Measurements from ENCODE around the gene CHST13.

Gene CHST13

GRCh38 chr3:126535636-126536035, 11.7 kb downstream of the CHST13 start:
- no peaks in the 10 kb centered on the region for H3K79me1 ChIP-seq (replicated peaks; ENCODE audit: low read length, poor library complexity, severe bottlenecking)
- no peak overlapping the region for H3K18ac ChIP-seq (ENCODE audit: low read depth in 1 of 2, low read length in 2 of 2)
- no peak overlapping the region for H3K4me3 ChIP-seq (ENCODE audit: insufficient read depth in 1 of 2, low read depth in 1 of 2, low read length in 2 of 2)

GRCh38 chr3:126536126-126536525, 12.2 kb downstream of the CHST13 start:
- no peak overlapping the region for H3K4me3 ChIP-seq (ENCODE audit: insufficient read depth in 1 of 2, low read depth in 1 of 2, low read length in 2 of 2)
- peaks cover 16% of the 10 kb centered on the region for H3K4me1 ChIP-seq (ENCODE audit: control insufficient read depth, insufficient read depth, low read depth, low read length)
- H2BK5ac ChIP-seq (ENCODE audit: low read depth, low read length, poor library complexity, severe bottlenecking): no peak overlapping the region
- no peak overlapping the region for H4K91ac ChIP-seq (ENCODE audit: low read length)
- H3K9ac ChIP-seq (ENCODE audit: low read length): no peak overlapping the region
- H3K27ac ChIP-seq (ENCODE audit: low read length, poor library complexity, severe bottlenecking): no peak overlapping the region
- H2AK5ac ChIP-seq (ENCODE audit: low read length, severe bottlenecking): no peak overlapping the region
- no peak overlapping the region for H2AFZ ChIP-seq (ENCODE audit: low read depth, low read length)
- no peak for DNase-seq
- no peak overlapping the region for H3K23ac ChIP-seq (ENCODE audit: low read length in 2 of 2)
- H3K14ac ChIP-seq (ENCODE audit: low read length in 2 of 2): no peak overlapping the region
- H3K36me3 ChIP-seq (ENCODE audit: control insufficient read depth in 1 of 2, insufficient read depth in 2 of 2, low read depth in 1 of 2, low read length in 2 of 2): no peaks in the 10 kb centered on the region
- no peak overlapping the region for H3K4me2 ChIP-seq (ENCODE audit: low read length, poor library complexity, severe bottlenecking)
- no peak overlapping the region for H2BK120ac ChIP-seq (ENCODE audit: low read depth, low read length)
- H3K9me3 ChIP-seq (ENCODE audit: control insufficient read depth, low read length): no peaks in the 10 kb centered on the region
- no peak overlapping the region for H3K4ac ChIP-seq (ENCODE audit: low read depth in 1 of 2, low read length in 2 of 2)
- 86% methylated on average over 3 of the region's 3 CpGs for WGBS
- H2BK15ac ChIP-seq (ENCODE audit: low read depth, poor library complexity, severe bottlenecking): no peak overlapping the region
- no peak overlapping the region for H4K8ac ChIP-seq (ENCODE audit: low read length)
- peaks cover 23 to 81% of the 10 kb centered on the region in 2 experiments for H3K27me3 ChIP-seq (ENCODE audit: control insufficient read depth in 1 of 2, insufficient read depth in 1 of 2, low read length in 2 of 2)
- no peaks in the 10 kb centered on the region for H3K79me1 ChIP-seq (replicated peaks; ENCODE audit: low read length, poor library complexity, severe bottlenecking)
- H3K18ac ChIP-seq (ENCODE audit: low read depth in 1 of 2, low read length in 2 of 2): no peak overlapping the region
- H2BK12ac ChIP-seq (ENCODE audit: low read length in 2 of 2): no peak overlapping the region

More at GRCh38 chr3:126535636-126536035, 11.7 kb downstream of the CHST13 start:
- Histone ChIP-seq H3K27ac (ENCODE audit: low read length, poor library complexity, severe bottlenecking) (no peak overlapping the region), H3K4me1 (ENCODE audit: control insufficient read depth, insufficient read depth, low read depth, low read length) (peaks cover 12% of the 10 kb centered on the region), H3K23ac (ENCODE audit: low read length in 2 of 2) (no peak overlapping the region), H4K91ac (ENCODE audit: low read length) (no peak overlapping the region), H3K27me3 (ENCODE audit: control insufficient read depth in 1 of 2, insufficient read depth in 1 of 2, low read length in 2 of 2) (peaks cover 23 to 83% of the 10 kb centered on the region in 2 experiments), H3K36me3 (ENCODE audit: control insufficient read depth in 1 of 2, insufficient read depth in 2 of 2, low read depth in 1 of 2, low read length in 2 of 2) (no peaks in the 10 kb centered on the region), H3K9me3 (ENCODE audit: control insufficient read depth, low read length) (no peaks in the 10 kb centered on the region), H3K4ac (ENCODE audit: low read depth in 1 of 2, low read length in 2 of 2) (no peak overlapping the region), H3K14ac (ENCODE audit: low read length in 2 of 2) (no peak overlapping the region), H3K4me2 (ENCODE audit: low read length, poor library complexity, severe bottlenecking) (no peak overlapping the region), H2BK15ac (ENCODE audit: low read depth, poor library complexity, severe bottlenecking) (no peak overlapping the region), H2BK5ac (ENCODE audit: low read depth, low read length, poor library complexity, severe bottlenecking) (no peak overlapping the region), H3K9ac (ENCODE audit: low read length) (no peak overlapping the region), H2AK5ac (ENCODE audit: low read length, severe bottlenecking) (no peak overlapping the region), H2BK12ac (ENCODE audit: low read length in 2 of 2) (no peak overlapping the region), H2BK120ac (ENCODE audit: low read depth, low read length) (no peak overlapping the region), H4K8ac (ENCODE audit: low read length) (no peak overlapping the region), H2AFZ (ENCODE audit: low read depth, low read length) (no peak overlapping the region)
- DNase-seq: no peak

- H2BK120ac ChIP-seq (ENCODE audit: low read depth, low read length): no peak overlapping the region
Measured at GRCh38 chr3:126537116-126537729, 13.3 kb downstream of the CHST13 start.

GRCh38 chr3:126537730-126538281, 13.9 kb downstream of the CHST13 start:
- no peak overlapping the region for H3K27ac ChIP-seq (ENCODE audit: low read length, poor library complexity, severe bottlenecking)
- no peak overlapping the region for H4K91ac ChIP-seq (ENCODE audit: low read length)
- no peak overlapping the region for H4K8ac ChIP-seq (ENCODE audit: low read length)
- H3K9me3 ChIP-seq (ENCODE audit: control insufficient read depth, low read length): no peaks in the 10 kb centered on the region
- no peak overlapping the region for H2BK5ac ChIP-seq (ENCODE audit: low read depth, low read length, poor library complexity, severe bottlenecking)
- no peak overlapping the region for H2AFZ ChIP-seq (ENCODE audit: low read depth, low read length)
- no peak overlapping the region for H3K14ac ChIP-seq (ENCODE audit: low read length in 2 of 2)
- H3K4me3 ChIP-seq (ENCODE audit: insufficient read depth in 1 of 2, low read depth in 1 of 2, low read length in 2 of 2): no peak overlapping the region
- H3K18ac ChIP-seq (ENCODE audit: low read depth in 1 of 2, low read length in 2 of 2): no peak overlapping the region
- H2AK5ac ChIP-seq (ENCODE audit: low read length, severe bottlenecking): no peak overlapping the region
- 93% methylated on average over 10 of the region's 10 CpGs for WGBS
- no peak overlapping the region for H2BK12ac ChIP-seq (ENCODE audit: low read length in 2 of 2)
- H3K4me2 ChIP-seq (ENCODE audit: low read length, poor library complexity, severe bottlenecking): no peak overlapping the region
- H3K79me1 ChIP-seq (replicated peaks; ENCODE audit: low read length, poor library complexity, severe bottlenecking): no peaks in the 10 kb centered on the region
- no peaks in the 10 kb centered on the region for H3K36me3 ChIP-seq (ENCODE audit: control insufficient read depth in 1 of 2, insufficient read depth in 2 of 2, low read depth in 1 of 2, low read length in 2 of 2)
- no peak overlapping the region for H2BK15ac ChIP-seq (ENCODE audit: low read depth, poor library complexity, severe bottlenecking)
- H3K9ac ChIP-seq (ENCODE audit: low read length): no peak overlapping the region
- no peak overlapping the region for H2BK120ac ChIP-seq (ENCODE audit: low read depth, low read length)
- H3K27me3 ChIP-seq (ENCODE audit: control insufficient read depth in 1 of 2, insufficient read depth in 1 of 2, low read length in 2 of 2): peaks cover 23 to 82% of the 10 kb centered on the region in 2 experiments
- H3K23ac ChIP-seq (ENCODE audit: low read length in 2 of 2): no peak overlapping the region
- no peak for DNase-seq
- peaks cover 24% of the 10 kb centered on the region for H3K4me1 ChIP-seq (ENCODE audit: control insufficient read depth, insufficient read depth, low read depth, low read length)
- H3K4ac ChIP-seq (ENCODE audit: low read depth in 1 of 2, low read length in 2 of 2): no peak overlapping the region

More at GRCh38 chr3:126537116-126537729, 13.3 kb downstream of the CHST13 start:
- WGBS: 84% methylated on average over 9 of the region's 9 CpGs
- Histone ChIP-seq H3K9me3 (ENCODE audit: control insufficient read depth, low read length) (no peaks in the 10 kb centered on the region), H3K79me1 (replicated peaks; ENCODE audit: low read length, poor library complexity, severe bottlenecking) (no peaks in the 10 kb centered on the region), H2AK5ac (ENCODE audit: low read length, severe bottlenecking) (no peak overlapping the region), H3K23ac (ENCODE audit: low read length in 2 of 2) (no peak overlapping the region), H3K9ac (ENCODE audit: low read length) (no peak overlapping the region), H3K14ac (ENCODE audit: low read length in 2 of 2) (no peak overlapping the region), H3K4me3 (ENCODE audit: insufficient read depth in 1 of 2, low read depth in 1 of 2, low read length in 2 of 2) (no peak overlapping the region), H2AFZ (ENCODE audit: low read depth, low read length) (no peak overlapping the region), H2BK12ac (ENCODE audit: low read length in 2 of 2) (no peak overlapping the region), H3K27ac (ENCODE audit: low read length, poor library complexity, severe bottlenecking) (no peak overlapping the region), H3K27me3 (ENCODE audit: control insufficient read depth in 1 of 2, insufficient read depth in 1 of 2, low read length in 2 of 2) (peaks cover 23 to 82% of the 10 kb centered on the region in 2 experiments), H3K4me2 (ENCODE audit: low read length, poor library complexity, severe bottlenecking) (no peak overlapping the region), H2BK15ac (ENCODE audit: low read depth, poor library complexity, severe bottlenecking) (no peak overlapping the region), H3K36me3 (ENCODE audit: control insufficient read depth in 1 of 2, insufficient read depth in 2 of 2, low read depth in 1 of 2, low read length in 2 of 2) (no peaks in the 10 kb centered on the region), H2BK5ac (ENCODE audit: low read depth, low read length, poor library complexity, severe bottlenecking) (no peak overlapping the region), H3K18ac (ENCODE audit: low read depth in 1 of 2, low read length in 2 of 2) (no peak overlapping the region), H3K4ac (ENCODE audit: low read depth in 1 of 2, low read length in 2 of 2) (no peak overlapping the region), H4K8ac (ENCODE audit: low read length) (no peak overlapping the region), H3K4me1 (ENCODE audit: control insufficient read depth, insufficient read depth, low read depth, low read length) (peaks cover 24% of the 10 kb centered on the region), H4K91ac (ENCODE audit: low read length) (no peak overlapping the region)
- no peak for DNase-seq

Data from mesenchymal stem cell (in vitro differentiated cells and primary cell).